Measurements from ENCODE around the gene KLHL29. TPM values are rescaled to one million over a fixed set of nuclear protein-coding genes. Genes with fewer than 3 reads are reported as not detected.
A peak's percentile ranks its signal among the peaks of the same experiment; 100 is the strongest.

The KLHL29 gene
- total RNA-seq, 2 donors from 2014 or later = 1.3 to 3.3 TPM

DNA sequence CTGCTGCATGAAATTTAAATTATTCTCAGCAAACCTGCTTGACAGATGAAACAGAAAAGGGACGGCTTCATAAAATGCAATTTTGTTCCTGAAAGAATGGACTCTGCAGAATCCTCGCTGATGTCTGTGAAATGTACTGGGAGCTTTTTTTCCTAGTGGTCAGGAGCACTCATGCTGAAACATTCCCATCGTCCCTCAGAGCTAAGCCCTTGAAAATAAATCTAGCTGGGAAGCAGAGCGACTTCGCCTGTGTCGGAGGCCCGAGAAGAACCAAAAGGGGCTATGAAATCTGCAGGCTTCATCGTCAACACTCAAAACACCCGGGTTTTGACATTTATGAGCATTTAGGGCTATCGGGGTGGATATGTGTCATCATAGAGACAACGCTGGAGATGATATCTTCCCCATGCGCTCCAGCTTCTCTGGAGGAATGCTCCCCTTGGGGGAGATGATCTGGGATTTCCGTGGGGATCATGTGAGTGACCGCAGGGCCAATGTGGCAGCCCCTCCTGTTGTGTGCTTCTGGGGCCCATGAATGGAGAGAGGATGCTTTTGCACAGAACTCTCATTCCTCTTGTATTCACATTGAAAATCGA lies 182.3 kb downstream of the KLHL29 start:
- DNase-seq (no peak), ATAC-seq (no peak)
- intact Hi-C loops (cut with DNase I) = no loop called here

DNA sequence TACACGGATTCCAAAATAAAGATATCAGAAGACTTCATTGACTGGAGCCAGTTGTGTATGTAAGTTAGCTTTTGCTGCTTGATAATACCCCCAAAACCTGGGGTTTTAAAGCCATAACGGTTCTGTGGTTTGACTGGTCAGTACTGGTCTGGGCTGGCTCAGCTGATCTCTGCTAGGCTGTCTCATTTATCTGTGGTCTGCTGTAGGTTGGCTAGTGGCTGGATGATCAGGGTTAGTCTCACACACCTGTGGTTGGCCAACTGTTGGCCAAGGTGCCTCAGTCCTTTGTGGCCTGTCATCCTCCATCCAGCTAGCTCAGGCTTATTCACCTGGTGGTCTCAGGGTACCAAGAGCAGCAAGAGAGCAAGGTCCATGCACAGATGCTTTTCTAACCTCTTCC lies 183.2 kb downstream of the KLHL29 start:
- intact Hi-C loops (cut with DNase I) = no loop called here
- DNase-seq (no peak), ATAC-seq (no peak)

DNA sequence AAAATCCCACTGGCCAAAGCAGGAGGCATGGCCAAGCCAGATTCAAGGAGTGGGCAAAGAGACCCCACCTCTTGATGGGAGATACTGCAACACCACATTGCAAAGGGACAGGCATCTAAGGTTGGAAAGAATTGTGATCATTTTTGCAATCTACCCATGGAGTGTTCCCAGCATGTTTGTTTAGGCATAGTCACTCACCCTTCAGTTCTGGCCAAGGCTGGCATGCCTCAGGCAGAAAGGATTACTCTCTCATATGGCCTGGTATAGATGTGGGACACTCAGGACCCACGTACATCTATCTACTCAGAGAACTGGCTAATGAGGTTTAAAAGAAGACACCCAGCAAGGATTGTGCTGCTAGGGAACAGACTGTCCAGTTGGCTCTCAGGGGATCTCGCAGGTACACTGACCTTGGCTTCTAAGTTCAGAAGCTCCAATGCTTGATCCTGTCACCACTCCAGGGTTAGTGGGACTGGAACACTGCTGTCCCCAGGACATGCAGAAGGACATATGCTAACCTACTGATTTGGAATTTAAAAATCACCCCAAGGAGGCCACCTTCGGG lies 183.7 kb downstream of the KLHL29 start:
- ATAC-seq (no peak), DNase-seq (no peak)
- intact Hi-C loops (cut with DNase I) = no loop called here

DNA sequence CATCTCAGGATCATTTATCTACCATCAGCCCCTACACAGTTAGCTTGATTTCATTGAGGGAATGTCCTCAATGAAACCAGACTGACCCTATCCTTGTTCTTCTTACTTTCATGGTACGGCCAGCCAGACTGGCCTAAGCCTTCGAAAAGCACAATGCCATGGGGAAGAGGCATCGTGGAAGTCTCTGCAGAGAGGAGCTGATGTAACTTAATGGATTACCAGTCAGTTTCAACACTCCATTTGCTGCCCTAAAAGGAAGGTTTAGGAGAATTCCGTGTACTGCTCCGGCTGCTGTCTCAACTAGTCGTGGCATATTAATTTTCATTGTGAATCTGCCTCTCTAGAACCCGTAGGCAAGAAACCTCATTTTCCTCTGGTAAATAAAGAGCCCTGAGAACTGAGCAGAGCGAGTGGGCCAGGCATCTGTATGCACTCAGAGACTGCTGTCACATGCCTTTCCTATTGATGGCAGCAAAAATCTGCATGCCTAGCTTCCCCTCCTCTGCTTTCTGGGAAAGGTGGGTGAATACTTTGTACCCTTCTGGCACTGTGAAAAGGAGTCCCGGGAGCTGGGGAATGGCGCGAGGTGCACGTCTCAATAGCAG lies 184.9 kb downstream of the KLHL29 start:
- intact Hi-C loops (cut with DNase I) = no loop called here
- DNase-seq = no peak
- no peak for ATAC-seq

DNA sequence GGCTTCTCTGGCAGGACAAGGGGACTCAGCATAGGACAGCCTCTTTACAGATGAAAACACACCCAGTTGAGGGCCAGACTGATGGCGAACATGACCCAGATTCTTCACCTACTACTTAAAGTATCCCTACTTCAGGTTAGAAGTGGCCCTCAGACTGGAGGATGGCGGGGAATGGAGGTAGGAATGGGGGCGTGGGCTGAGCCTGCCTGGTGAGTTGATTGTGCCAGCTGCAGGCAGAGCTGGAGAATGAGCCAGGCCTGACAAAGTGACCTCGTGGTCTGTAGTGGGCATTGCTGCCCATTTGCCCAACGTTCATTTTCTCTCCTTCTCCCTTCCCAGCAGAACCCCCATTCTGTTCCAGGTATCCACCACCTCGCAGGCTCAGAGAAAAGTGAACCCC lies 186.1 kb downstream of the KLHL29 start:
- ATAC-seq (no peak), DNase-seq (no peak)
- intact Hi-C loops (cut with DNase I) = no loop called here

DNA sequence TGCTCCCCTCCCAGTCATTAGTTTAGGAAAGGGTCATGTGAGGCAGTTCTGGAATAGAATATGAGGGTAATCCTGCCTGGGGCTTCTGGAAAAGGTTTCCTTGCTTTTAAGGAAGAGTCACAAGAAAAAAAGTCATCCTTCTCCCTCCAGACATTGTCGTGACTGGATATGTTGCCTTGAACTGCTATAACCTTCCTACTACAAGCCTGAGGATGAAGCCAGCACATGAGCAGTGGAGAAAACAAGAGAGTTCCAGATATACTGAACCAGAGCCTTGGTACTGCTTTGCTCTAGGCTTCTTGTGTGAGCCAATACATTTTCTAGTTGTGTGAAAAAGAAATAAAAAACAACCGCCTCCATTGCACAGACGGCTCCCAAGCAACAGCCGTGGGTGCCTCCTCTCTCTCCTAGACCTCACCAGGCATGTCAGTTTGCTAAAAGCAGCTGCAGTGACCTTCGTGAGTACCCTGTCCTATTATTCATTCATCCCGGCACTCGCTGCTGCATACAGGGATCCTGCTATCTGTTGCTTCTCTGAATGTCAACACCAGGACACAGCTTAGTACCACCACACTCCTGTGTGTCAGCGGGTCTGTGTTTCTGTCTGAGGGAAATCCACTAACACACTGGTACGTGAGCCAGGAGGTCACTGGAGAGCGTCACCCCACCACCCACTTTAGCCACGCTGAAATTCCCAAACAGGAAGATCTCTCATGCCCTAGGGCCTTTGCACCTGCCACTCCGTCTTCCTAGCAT lies 186.7 kb downstream of the KLHL29 start:
- ATAC-seq (peak in 1 of 2 donors; percentile 22), DNase-seq (no peak)
- intact Hi-C loops (cut with DNase I) = no loop called here

DNA sequence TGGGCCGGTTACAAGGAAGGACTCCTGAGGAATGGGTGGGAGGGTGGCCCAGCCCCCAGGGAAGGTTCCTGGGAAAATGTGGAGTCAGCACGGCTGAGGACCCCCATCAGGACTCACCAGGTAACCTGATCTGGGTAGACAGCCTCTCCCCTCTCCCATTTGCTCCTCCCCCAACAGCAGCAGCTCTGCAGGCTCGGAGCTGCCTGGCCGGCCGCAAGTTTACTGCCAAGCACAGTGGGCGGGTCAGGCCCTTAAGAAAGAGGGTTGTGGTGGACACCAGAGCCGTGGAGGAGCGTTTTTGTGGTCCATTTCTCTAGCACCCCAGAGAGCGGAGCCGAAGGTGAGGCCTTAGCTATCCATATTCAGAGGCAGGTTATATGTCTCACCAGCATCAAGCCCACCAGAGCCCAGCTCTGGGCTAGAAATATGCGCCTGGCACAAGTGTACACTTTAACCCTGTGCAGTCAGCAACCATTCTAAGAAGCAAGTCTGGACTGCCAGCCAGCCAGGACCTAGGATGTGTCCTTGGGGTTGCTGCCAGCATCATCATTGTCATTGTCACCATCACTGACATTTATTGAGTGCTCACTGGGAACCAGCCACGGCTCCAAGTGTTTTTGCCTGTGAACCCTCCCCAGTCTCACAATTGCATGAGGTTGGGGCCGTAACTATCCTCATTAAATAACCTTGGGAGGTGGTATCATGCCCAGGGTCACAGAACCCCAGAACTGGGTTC lies 190.1 kb downstream of the KLHL29 start:
- ATAC-seq (peak; percentile 15 to 34), DNase-seq (no peak)
- intact Hi-C loops (cut with DNase I) = no loop called here

DNA sequence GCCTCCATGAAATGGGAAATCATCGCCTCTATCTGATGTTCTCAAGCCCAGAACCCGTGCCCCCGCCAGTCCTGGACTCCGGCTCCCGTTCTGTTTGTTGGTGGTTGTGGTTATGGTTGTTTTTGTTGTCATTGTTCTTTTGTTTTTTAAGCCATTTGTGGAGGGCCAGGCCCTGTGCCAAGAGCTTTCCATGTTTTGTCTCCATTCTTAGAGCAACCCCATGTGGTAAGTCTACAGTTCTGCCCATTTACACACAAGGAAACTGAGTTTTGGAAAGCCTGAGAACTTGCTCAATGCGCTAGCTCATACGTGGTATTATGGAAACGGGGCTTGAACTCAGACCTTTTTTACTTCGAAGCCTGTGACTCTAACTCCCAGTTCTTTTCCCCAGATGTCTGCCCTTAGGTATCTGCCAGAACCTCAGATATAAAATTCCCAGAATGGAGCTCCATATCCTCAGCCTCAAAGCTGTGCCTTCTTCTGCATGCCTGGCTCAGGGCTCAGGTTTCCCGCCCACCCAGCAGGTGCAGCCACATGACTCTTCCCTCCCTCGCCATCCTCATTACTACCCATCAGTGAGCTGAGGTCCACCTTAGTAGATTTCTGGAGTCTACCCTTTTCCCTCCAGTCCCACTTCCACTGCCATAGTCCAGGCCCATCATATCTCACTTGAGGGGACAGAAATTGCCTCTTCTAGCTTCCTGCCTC lies 194.1 kb downstream of the KLHL29 start:
- ATAC-seq (no peak), DNase-seq (no peak)
- intact Hi-C loops (cut with DNase I) = no loop called here

DNA sequence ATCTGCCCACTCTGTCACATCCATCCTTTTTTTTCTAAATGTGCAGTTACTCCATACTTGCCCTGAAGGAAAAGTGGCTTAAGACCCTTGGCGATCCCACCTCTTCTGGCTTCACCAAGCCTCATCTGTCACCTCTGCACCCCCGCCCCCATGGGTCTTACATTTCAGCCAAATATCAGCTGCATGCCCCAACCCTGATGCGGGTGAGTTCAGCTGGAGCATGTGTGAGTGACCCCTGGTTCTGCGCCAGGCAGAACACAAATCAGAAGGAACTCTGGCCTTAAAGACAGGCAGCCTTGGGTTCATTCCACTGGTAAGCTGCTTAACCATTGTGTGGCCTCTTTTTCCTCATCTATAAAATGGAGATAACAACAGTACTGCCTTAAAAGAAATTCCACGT lies 194.7 kb downstream of the KLHL29 start:
- DNase-seq = no peak
- intact Hi-C loops (cut with DNase I) = no loop called here
- ATAC-seq = no peak

DNA sequence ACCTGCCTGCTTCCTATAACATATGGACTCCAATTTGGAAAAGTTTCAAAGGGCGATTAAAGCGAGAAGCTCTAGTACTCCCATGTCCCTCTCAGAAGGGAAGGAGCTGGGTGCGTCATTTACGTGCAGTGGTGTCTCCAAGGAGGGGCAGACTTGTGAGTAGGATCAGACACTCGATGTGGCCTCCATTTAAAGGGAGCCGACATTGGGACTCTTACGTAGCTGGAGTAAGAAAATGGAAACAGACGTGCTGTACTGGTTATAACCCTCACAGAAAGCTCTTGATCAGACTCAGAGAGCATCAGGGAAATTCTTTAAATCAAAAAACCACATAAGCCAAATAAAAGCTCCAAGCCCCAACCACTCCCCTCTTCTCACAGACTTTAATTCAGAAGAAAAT lies 198.5 kb downstream of the KLHL29 start:
- ATAC-seq = no peak
- intact Hi-C loops (cut with DNase I) = no loop called here
- DNase-seq = no peak

DNA sequence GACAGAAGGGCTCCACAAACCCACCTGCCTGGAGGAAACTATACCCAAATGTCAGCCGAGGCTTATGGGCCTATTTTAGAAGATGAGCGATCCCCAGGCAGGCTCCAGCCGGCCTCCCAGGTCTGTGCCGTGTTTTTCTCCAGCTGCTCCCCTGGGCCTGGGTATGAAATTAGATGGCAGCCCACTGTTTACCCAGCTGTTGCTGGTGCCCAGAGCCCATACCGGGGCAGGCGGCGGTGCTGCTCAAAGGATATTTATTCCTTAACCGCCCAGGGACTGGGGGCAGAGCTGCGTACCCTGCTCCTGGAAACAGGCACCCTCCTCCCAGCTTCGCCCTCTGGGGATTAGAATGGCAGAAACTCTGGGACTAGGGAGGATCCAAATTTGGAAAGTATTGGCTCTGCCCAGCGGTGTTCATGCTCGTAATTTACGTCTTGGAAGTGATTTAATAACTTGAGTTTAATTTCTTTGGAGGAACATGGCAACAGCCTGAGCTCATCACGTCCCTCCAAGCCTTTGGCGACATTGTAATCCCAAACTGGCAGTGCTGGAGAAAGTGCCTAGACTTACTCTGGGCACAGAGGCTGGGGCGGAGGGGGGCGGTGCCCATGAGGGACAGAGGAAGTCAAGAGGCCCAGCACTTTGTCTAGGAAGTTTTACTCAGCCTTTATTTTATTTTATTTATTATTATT lies 199.2 kb downstream of the KLHL29 start:
- DNase-seq (no peak), ATAC-seq (no peak)
- intact Hi-C loops (cut with DNase I) = no loop called here

DNA sequence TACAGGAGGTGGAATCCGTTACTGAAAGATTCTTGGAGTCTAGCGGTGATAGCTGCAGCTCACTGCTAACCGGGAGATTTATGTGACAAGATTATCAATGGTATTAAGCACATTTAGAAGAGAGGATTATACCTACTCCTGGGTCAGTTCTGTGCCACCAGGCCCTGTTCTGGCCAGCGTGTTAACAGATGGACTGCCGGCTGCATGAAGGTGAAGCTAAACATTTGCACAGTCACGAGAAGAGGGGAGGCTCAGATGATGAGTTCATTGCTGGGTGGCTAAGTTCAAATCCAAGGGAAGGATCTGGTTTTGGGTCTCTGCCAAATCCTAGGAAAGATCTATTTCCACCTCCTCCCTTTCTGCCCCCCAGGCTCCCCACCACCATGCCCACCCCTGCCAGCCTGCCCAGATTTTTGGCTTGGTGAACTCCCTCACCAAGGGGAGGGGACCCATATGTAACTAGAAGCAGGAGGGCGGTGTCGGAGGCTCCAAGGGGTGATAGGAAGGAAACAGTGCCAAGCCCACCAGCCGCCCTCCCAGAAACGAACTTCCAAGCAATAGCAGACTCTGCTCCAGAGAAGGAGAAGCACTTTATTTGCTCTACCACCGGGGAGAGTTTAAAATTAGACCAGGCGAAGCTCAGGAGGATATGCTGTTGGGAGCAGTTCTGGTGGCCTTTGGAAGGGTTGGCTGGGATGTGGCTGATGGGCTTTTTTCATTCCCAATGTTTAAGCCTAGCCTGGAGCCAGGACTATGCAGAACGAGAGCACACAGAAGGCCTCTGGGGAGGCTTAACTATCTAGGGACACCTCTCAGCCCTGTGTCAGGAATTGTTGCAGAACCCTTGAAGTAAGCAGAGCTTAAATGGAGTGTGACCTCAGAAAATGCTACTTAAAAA lies 200.5 kb downstream of the KLHL29 start:
- intact Hi-C loops (cut with DNase I) = no loop called here
- ATAC-seq = no peak
- DNase-seq = no peak

DNA sequence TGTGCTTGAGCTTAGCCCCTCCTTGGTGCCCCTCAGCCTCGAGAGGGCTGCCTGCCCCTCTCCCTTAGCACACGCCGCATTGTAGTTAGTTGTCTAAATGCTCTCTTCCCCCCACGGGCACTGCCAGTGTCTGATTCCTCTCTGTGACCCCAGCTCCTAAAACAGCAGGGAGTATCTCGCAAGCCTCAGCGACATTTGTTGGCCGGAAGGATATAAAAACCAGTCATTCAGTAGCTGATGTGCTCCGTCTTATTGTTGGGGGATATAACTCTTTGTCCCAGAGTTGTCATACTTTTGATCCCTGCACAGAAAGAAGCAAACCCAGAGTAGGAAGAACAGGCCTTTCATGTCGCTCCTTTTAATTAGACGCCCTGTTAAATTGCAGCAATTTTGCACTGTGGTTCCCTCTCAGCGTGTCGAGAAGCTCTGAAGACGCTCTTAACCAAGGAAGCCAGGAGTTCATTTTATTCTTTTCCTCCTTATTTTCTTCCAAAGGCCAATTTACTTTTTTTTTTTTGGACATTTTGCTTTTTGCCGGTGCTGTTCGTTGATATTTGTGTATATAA lies 201.8 kb downstream of the KLHL29 start:
- intact Hi-C loops (cut with DNase I) = no loop called here
- DNase-seq (no peak), ATAC-seq (no peak)

DNA sequence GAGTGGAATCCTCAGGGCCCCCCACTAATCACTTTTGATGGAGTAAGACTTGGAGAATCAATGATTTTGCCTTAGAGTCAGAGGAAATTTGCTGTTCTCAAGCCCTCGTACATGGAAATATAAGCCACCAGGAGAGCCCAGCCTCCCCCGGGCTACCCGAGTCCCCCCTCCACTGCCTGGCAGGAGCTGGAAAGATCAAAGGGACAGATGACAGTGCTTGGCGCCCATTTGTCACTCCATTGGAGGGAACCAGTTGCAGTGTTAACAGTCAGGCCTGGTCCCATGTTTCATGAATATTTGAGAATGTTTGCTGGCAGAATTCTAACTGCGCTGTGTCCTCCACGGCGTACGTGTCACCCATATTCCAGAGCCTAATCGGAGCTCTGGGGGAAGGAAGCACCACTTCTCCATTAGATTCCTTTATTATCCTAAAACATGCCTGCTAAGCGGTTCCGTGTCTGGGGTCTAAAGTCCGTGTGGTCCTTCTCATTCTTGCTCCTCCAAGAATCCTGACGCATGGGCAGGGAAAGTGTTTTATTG lies 202.4 kb downstream of the KLHL29 start:
- ATAC-seq = no peak
- intact Hi-C loops (cut with DNase I) = no loop called here
- no peak for DNase-seq

DNA sequence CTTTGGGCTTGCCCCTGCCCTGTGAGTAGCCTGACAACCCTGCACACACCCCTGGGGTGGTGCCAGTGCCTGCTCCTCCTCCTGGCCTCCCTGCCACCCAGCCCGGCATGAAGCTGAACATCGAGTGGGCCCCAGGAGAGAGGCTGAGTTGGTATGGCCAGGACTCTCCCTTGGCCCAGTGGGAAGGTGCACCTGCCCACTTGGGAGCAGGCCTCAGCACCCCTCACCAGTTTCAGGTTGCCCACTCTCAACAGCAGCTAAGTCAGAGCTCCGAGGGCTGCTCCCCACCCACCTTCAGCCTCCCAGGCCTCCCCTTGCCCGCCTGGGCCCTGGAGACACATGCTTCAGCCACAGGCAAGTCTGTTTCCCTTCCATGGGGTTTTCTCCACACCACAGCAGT lies 203.1 kb downstream of the KLHL29 start:
- intact Hi-C loops (cut with DNase I) = no loop called here
- DNase-seq (no peak), ATAC-seq (no peak)

DNA sequence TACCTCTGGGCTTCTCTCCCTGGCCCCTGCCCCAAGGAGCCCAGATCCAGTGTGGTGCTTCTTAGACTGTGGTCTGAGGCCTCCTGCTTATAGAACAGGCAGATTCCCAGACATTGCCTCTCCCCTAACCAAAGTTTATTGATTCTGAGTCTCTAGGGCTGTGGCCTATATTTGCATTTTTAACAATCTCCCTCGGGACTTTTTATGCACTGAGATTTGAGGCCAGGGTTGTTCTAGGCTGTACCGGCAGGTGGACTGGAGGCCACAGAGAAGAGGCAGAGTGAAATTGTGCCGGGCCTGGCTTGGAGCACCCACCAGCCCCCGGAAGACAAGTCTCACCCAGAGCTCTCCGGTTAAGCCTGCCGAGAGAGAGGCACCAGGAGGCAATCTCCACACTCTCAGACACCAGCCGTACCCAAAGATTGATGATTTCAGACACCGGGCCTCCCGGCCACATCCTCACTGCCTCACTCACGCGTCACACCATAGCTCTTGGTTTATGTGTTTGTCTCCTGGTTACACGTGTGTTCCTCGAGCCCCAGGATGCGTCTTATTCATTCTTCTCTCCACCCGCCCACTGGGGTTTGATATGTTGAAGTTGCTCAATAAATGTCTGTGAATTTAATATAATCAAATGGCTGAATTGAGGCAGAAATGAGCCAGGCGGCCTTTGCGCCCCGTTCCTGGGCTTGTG lies 203.7 kb downstream of the KLHL29 start:
- ATAC-seq (no peak), DNase-seq (no peak)
- intact Hi-C loops (cut with DNase I) = no loop called here

All from left cardiac atrium (tissue), 4 donors.